A673 (cell line): ENCODE data around the gene ZDHHC8. TPM values are rescaled to one million over a fixed set of nuclear protein-coding genes. Genes with fewer than 3 reads are reported as not detected.
A peak's percentile ranks its signal among the peaks of the same experiment; 100 is the strongest.

Experiments
- BruUV-seq: library from RNA; stranded (reverse); fragments of 400-500 nt; replicated peaks from 2 replicates; lab custom pipeline; 2021; lab: Mats Ljungman, UMichigan
- CTCF ChIA-PET: fragments of 300-600 bp; sonication (Branson Sonifier 250); formaldehyde crosslinking; loops from one replicate; lab custom pipeline; 2022; ENCODE audit warnings: antibody characterized with exemption; lab: Charles Lee
- POLR2A ChIA-PET: fragments of 300-600 bp; sonication (Branson Sonifier 250); formaldehyde crosslinking; loops from one replicate; lab custom pipeline; 2022; ENCODE audit warnings: antibody characterized with exemption; ENCODE audit not compliant: low non-redundant PET; lab: Charles Lee
- DNase-seq: peaks from one replicate; pipeline ENCODE4 v3.0.0-alpha.2; 2015; ENCODE audit warnings: low spot score
- H3K27ac ChIP-seq: fragments of 200-600 bp; sonication (generic); 2 replicates; pipeline ENCODE4 v1.5.1; 2016; ENCODE audit warnings: mixed run types, low read depth, mild to moderate bottlenecking, mixed read lengths, antibody characterized with exemption, low read length; ENCODE audit not compliant: poor library complexity, severe bottlenecking
- H3K27me3 ChIP-seq: fragments of 200-600 bp; sonication (generic); replicated peaks from 2 replicates; pipeline ENCODE4 v1.6.1; 2017; ENCODE audit warnings: mixed run types, low read depth, mild to moderate bottlenecking, mixed read lengths, antibody characterized with exemption, low read length; ENCODE audit not compliant: insufficient read depth, poor library complexity
- H3K36me3 ChIP-seq: fragments of 200-600 bp; sonication (generic); 2 replicates; pipeline ENCODE4 v1.6.1; 2016; ENCODE audit warnings: mixed run types, mild to moderate bottlenecking, mixed read lengths, antibody characterized with exemption, low read length; ENCODE audit not compliant: insufficient read depth, poor library complexity, severe bottlenecking
- H3K4me1 ChIP-seq: fragments of 200-600 bp; sonication (generic); 2 replicates; pipeline ENCODE4 v1.6.1; 2017; ENCODE audit warnings: mixed run types, mild to moderate bottlenecking, mixed read lengths, antibody characterized with exemption, low read length; ENCODE audit not compliant: insufficient read depth, poor library complexity, severe bottlenecking
- H3K4me3 ChIP-seq: fragments of 200-600 bp; sonication (generic); 2 replicates; pipeline ENCODE4 v1.5.1; 2016; ENCODE audit warnings: low read depth, mixed run types, mild to moderate bottlenecking, mixed read lengths, low read length; ENCODE audit not compliant: poor library complexity, severe bottlenecking
- H3K9me3 ChIP-seq: fragments of 200-600 bp; sonication (generic); 2 replicates; pipeline ENCODE4 v1.6.1; 2016; ENCODE audit warnings: mixed run types, low read depth, mild to moderate bottlenecking, mixed read lengths, antibody characterized with exemption, low read length; ENCODE audit not compliant: poor library complexity, severe bottlenecking
- CTCF ChIP-seq: fragments of 300-800, 200-600 bp; sonication (generic); conservative IDR thresholded peaks from 2 replicates; pipeline ENCODE4 v1.5.1; 2017; ENCODE audit warnings: low read depth, mild to moderate bottlenecking, antibody characterized with exemption, low read length, moderate library complexity, mixed read lengths
- EZH2 ChIP-seq: fragments of 200-600 bp; sonication (generic); IDR thresholded peaks from 2 replicates; pipeline ENCODE4 v1.6.1; 2017; ENCODE audit warnings: borderline replicate concordance, low read depth, mild to moderate bottlenecking, mixed read lengths, antibody characterized with exemption, low read length; ENCODE audit not compliant: poor library complexity, severe bottlenecking
- intact Hi-C: fragments of 100-400 bp; cut with micrococcal nuclease; formaldehyde crosslinking; loops from one replicate; pipeline ENCODE4 v1.10.0; 2022; ENCODE audit not compliant: unreplicated experiment
- total RNA-seq: library from RNA; stranded (reverse); gene quantifications from 2 replicates; pipeline ENCODE4 v1.2.3, GENCODE V29; 2021

The ZDHHC8 gene
- total RNA-seq, 1 experiment from 2014 or later: 58.8 TPM

GRCh38 chr22:20130731-20131596 is 640 bp upstream of the ZDHHC8 start:
- no peaks in the 10 kb centered on the region for H3K27me3 ChIP-seq
- H3K4me1 ChIP-seq: peaks cover 5% of the 10 kb centered on the region
- no peaks in the 10 kb centered on the region for H3K9me3 ChIP-seq
- peaks cover 21% of the 10 kb centered on the region for H3K36me3 ChIP-seq
- BruUV-seq: no TSS peak
- peak overlapping the region; percentile 87 for H3K27ac ChIP-seq
- intact Hi-C loops: no loop called here
- CTCF ChIA-PET: no interaction called here
- POLR2A ChIA-PET: no interaction called here
- peak; percentile 82 for DNase-seq
- peak overlapping the region; percentile 88 for H3K4me3 ChIP-seq
- TF ChIP-seq EZH2: no peak

GRCh38 chr22:20131859-20132685 is 468 bp downstream of the ZDHHC8 start:
- TF ChIP-seq EZH2: no peak
- no peak for TF ChIP-seq CTCF
- intact Hi-C loops: no loop called here
- ChIA-PET POLR2A (no interaction called here), CTCF (no interaction called here)
- peaks cover 5% of the 10 kb centered on the region for H3K4me1 ChIP-seq
- H3K9me3 ChIP-seq: no peaks in the 10 kb centered on the region
- H3K27me3 ChIP-seq: no peaks in the 10 kb centered on the region
- H3K4me3 ChIP-seq: peak overlapping the region; percentile 88
- BruUV-seq: no TSS peak
- peaks cover 10% of the 10 kb centered on the region for H3K36me3 ChIP-seq
- peak overlapping the region; percentile 71 for H3K27ac ChIP-seq
- DNase-seq: no peak

GRCh38 chr22:20132686-20133246 is 1.2 kb downstream of the ZDHHC8 start:
- BruUV-seq: no TSS peak
- peak overlapping the region; percentile 71 for H3K27ac ChIP-seq
- no peaks in the 10 kb centered on the region for H3K9me3 ChIP-seq
- ChIA-PET POLR2A (no interaction called here), CTCF (no interaction called here)
- peaks cover 4% of the 10 kb centered on the region for H3K36me3 ChIP-seq
- peaks cover 5% of the 10 kb centered on the region for H3K4me1 ChIP-seq
- intact Hi-C loops: no loop called here
- no peak for DNase-seq
- peak overlapping the region; percentile 88 for H3K4me3 ChIP-seq
- TF ChIP-seq CTCF: no peak
- no peak for TF ChIP-seq EZH2
- H3K27me3 ChIP-seq: no peaks in the 10 kb centered on the region
